ENCODE data around the gene ABCC4.

Gene ABCC4, protein sequence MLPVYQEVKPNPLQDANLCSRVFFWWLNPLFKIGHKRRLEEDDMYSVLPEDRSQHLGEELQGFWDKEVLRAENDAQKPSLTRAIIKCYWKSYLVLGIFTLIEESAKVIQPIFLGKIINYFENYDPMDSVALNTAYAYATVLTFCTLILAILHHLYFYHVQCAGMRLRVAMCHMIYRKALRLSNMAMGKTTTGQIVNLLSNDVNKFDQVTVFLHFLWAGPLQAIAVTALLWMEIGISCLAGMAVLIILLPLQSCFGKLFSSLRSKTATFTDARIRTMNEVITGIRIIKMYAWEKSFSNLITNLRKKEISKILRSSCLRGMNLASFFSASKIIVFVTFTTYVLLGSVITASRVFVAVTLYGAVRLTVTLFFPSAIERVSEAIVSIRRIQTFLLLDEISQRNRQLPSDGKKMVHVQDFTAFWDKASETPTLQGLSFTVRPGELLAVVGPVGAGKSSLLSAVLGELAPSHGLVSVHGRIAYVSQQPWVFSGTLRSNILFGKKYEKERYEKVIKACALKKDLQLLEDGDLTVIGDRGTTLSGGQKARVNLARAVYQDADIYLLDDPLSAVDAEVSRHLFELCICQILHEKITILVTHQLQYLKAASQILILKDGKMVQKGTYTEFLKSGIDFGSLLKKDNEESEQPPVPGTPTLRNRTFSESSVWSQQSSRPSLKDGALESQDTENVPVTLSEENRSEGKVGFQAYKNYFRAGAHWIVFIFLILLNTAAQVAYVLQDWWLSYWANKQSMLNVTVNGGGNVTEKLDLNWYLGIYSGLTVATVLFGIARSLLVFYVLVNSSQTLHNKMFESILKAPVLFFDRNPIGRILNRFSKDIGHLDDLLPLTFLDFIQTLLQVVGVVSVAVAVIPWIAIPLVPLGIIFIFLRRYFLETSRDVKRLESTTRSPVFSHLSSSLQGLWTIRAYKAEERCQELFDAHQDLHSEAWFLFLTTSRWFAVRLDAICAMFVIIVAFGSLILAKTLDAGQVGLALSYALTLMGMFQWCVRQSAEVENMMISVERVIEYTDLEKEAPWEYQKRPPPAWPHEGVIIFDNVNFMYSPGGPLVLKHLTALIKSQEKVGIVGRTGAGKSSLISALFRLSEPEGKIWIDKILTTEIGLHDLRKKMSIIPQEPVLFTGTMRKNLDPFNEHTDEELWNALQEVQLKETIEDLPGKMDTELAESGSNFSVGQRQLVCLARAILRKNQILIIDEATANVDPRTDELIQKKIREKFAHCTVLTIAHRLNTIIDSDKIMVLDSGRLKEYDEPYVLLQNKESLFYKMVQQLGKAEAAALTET (N-terminal part only)

DNA sequence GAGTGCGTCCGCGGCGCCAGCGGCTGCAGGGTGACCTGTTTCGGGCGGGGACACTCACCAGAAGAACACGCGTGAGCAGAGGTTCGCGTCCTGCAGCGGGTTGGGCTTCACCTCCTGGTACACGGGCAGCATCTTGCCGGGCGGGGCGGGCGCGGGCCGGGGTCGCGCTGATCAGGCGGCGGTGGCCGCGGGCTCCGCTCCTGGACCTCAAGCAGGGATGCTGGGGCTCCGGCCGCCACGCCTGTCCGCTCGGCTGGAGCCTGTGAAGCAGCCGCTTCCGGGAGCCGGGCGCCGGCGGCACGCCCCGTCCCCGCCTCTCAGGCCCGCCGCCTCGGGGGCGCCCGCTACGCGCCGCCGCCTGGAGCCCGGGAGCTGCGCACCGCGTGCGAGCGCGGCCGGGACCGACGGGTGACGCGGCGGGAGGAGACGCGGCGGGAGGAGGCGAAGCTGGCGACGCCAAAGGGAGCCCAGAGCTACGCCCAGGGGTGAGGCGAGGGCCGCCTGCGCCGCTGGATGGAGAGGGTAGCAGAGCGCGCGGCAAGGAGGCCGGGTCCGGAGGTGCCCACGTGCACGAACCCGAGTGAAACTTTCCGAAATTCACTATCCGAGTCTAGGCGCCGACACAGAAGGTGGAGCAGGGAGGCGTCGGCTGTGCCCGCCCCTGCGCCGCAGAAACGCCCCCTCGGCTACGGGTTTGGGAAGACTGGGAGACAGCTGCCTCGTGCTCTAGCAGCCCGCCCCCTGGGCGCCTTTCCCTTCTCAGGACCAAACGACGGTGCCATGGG is at the start of gene ABCC4:
Gene ABCC4 (minus strand): TSS at position 269 of the 785 bp plus-strand sequence. CDS start 137 bp downstream, at position 132.
- H3K9me3 ChIP-seq (ENCODE audit: control insufficient read depth, low read length) = no peaks in the 10 kb centered on the region
- H3K4me3 ChIP-seq (ENCODE audit: low read length) = peak within 1 kb of the TSS; percentile 87
- H3K27me3 ChIP-seq (replicated peaks; ENCODE audit: control insufficient read depth, insufficient read depth, low read length) = no peaks in the 10 kb centered on the region
- peaks cover 15% of the 10 kb centered on the region for H3K4me1 ChIP-seq (ENCODE audit: control insufficient read depth, insufficient read depth, low read length)
- peak within 1 kb of the TSS; percentile 83 for H3K9ac ChIP-seq (ENCODE audit: low read length)
- peak; percentile 87 for DNase-seq (ENCODE audit: low read depth)
- no peaks in the 10 kb centered on the region for H3K36me3 ChIP-seq (ENCODE audit: control insufficient read depth, insufficient read depth, low read length, severe bottlenecking)

DNA sequence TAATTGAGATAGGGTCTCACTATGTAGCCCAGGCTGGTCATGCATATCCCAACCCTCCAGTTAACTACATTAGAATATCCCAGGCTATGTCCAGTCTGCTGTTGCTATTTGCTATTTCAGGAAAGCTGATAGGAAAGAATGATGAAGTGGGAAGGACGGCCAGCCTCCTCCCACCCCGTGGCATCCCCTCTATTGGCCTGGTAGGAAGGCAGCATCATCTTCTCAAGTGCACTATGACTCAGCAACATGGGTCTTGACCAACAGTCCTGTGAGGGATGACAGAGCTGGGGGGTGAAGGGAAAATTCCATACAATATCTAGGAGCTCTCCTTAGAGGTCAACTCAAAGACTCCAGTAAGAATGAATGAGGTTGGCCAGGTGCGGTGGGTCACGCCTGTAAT is 48.0 kb upstream of the ABCC4 start:
- H3K9ac ChIP-seq (ENCODE audit: low read length) = no peak overlapping the region
- no peak for DNase-seq (ENCODE audit: low read depth)

DNA sequence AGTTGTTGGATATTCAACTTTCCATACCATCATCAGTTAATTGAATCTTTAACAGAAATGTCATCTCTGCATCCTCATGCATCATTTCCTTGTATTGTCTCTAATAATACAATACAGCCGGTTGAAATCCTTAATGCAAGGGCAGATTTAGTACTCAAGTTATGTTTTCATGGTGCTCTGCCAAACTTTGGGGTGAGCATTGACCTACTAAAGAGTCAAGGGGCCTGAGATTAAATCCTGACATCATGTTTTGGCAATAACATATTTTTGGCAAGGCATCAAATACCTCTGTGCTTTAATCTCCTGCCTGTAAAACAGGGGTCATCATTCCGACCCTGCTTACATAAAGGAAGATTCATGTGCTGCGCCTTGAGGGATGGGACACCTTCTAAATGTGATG is 42.7 kb upstream of the ABCC4 start:
- H3K27me3 ChIP-seq (replicated peaks; ENCODE audit: control insufficient read depth, insufficient read depth, low read length) = no peaks in the 10 kb centered on the region
- no peaks in the 10 kb centered on the region for H3K4me1 ChIP-seq (ENCODE audit: control insufficient read depth, insufficient read depth, low read length)
- DNase-seq (ENCODE audit: low read depth) = no peak
- H3K9ac ChIP-seq (ENCODE audit: low read length) = no peak overlapping the region
- H3K4me3 ChIP-seq (ENCODE audit: low read length) = no peak overlapping the region
- H3K36me3 ChIP-seq (ENCODE audit: control insufficient read depth, insufficient read depth, low read length, severe bottlenecking) = no peaks in the 10 kb centered on the region
- H3K9me3 ChIP-seq (ENCODE audit: control insufficient read depth, low read length) = no peaks in the 10 kb centered on the region

More for the DNA sequence above, 48.0 kb upstream of the ABCC4 start:
- H3K4me3 ChIP-seq (ENCODE audit: low read length) = no peak overlapping the region
- no peaks in the 10 kb centered on the region for H3K9me3 ChIP-seq (ENCODE audit: control insufficient read depth, low read length)
- H3K36me3 ChIP-seq (ENCODE audit: control insufficient read depth, insufficient read depth, low read length, severe bottlenecking) = no peaks in the 10 kb centered on the region
- no peaks in the 10 kb centered on the region for H3K4me1 ChIP-seq (ENCODE audit: control insufficient read depth, insufficient read depth, low read length)
- no peaks in the 10 kb centered on the region for H3K27me3 ChIP-seq (replicated peaks; ENCODE audit: control insufficient read depth, insufficient read depth, low read length)

DNA sequence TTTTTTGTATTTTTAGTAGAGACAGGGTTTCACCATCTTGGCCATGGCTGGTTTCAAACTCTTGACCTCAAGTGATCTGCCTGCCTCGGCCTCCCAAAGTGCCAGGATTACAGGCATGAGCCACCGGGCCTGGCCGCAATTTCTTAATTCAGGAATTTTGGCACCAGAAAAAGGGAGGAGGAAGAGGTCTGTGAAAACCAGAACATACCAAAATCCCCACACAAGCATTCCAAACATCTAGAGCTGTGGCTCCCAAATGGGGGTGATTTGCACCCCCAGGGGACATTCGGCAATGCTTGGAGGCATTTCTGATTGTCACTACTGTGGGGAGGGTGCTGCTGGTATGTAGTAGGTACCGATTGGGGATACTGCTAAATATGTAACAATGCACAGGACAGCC is 40.2 kb upstream of the ABCC4 start:
- no peaks in the 10 kb centered on the region for H3K4me1 ChIP-seq (ENCODE audit: control insufficient read depth, insufficient read depth, low read length)
- no peaks in the 10 kb centered on the region for H3K27me3 ChIP-seq (replicated peaks; ENCODE audit: control insufficient read depth, insufficient read depth, low read length)
- H3K9me3 ChIP-seq (ENCODE audit: control insufficient read depth, low read length) = no peaks in the 10 kb centered on the region
- no peak overlapping the region for H3K4me3 ChIP-seq (ENCODE audit: low read length)
- peak; percentile 40 for DNase-seq (ENCODE audit: low read depth)
- no peaks in the 10 kb centered on the region for H3K36me3 ChIP-seq (ENCODE audit: control insufficient read depth, insufficient read depth, low read length, severe bottlenecking)
- H3K9ac ChIP-seq (ENCODE audit: low read length) = no peak overlapping the region

DNA sequence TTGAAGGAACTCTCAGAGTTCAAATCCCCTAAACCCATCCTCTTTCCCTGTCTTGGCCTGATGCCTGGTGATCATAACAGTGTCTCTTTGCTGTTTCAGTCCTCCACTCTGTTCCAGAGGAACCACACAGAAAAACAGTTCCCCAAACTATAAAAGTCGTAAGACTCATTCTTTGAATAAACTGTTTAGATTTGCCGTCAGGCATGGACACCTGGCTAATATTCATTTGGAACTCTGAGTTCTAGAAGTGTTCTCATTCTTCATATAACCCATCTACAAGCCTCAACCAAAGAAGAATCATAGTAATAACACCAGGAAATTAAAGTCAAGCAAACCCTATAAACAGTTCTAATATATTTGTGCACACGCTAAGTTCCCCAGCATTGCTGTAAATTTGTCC is 37.7 kb upstream of the ABCC4 start:
- Histone ChIP-seq H3K9me3 (ENCODE audit: control insufficient read depth, low read length) (no peaks in the 10 kb centered on the region), H3K36me3 (ENCODE audit: control insufficient read depth, insufficient read depth, low read length, severe bottlenecking) (no peaks in the 10 kb centered on the region), H3K27me3 (replicated peaks; ENCODE audit: control insufficient read depth, insufficient read depth, low read length) (no peaks in the 10 kb centered on the region), H3K4me3 (ENCODE audit: low read length) (no peak overlapping the region), H3K4me1 (ENCODE audit: control insufficient read depth, insufficient read depth, low read length) (no peaks in the 10 kb centered on the region), H3K9ac (ENCODE audit: low read length) (no peak overlapping the region)
- DNase-seq (ENCODE audit: low read depth) = no peak

DNA sequence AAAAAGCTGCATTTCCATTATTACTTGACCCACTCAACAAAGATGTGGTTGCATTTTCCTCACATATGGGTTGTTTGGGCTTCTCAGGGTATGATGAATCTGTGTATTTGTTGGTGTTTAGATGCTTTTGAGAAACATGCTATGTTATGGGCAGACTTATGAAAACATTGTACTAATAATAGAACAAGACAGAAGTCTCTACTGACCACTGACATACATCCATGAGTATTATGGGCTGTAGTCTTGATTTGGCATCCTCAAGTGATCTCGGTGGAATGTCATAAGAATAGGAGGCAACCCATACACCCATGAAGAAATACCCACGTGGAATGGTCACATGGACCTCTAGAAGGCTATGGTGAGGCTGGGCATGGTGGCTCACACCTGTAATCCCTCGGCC is 36.3 kb upstream of the ABCC4 start:
- H3K4me1 ChIP-seq (ENCODE audit: control insufficient read depth, insufficient read depth, low read length) = no peaks in the 10 kb centered on the region
- H3K36me3 ChIP-seq (ENCODE audit: control insufficient read depth, insufficient read depth, low read length, severe bottlenecking) = no peaks in the 10 kb centered on the region
- H3K4me3 ChIP-seq (ENCODE audit: low read length) = no peak overlapping the region
- no peak for DNase-seq (ENCODE audit: low read depth)
- no peaks in the 10 kb centered on the region for H3K27me3 ChIP-seq (replicated peaks; ENCODE audit: control insufficient read depth, insufficient read depth, low read length)
- no peaks in the 10 kb centered on the region for H3K9me3 ChIP-seq (ENCODE audit: control insufficient read depth, low read length)
- no peak overlapping the region for H3K9ac ChIP-seq (ENCODE audit: low read length)

DNA sequence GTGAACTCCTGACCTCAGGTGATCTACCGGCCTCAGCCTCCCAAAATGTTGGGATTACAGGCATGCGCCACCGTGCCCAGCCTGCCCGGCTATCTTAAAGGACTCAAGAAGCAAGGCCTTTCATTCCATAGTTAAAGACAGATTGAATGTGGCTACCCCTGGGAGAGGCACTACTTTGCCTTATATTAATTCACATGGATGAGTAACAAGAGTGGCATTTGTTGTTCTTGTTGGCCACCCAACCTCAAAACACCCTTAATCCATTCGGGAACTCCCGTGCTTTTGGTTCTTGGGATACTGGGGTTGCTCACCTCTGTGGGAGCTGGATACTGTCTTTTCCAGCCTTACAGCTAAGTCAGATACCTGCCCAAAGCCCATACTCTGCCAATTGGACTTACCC is 34.4 kb upstream of the ABCC4 start:
- no peaks in the 10 kb centered on the region for H3K4me1 ChIP-seq (ENCODE audit: control insufficient read depth, insufficient read depth, low read length)
- no peaks in the 10 kb centered on the region for H3K27me3 ChIP-seq (replicated peaks; ENCODE audit: control insufficient read depth, insufficient read depth, low read length)
- no peak overlapping the region for H3K4me3 ChIP-seq (ENCODE audit: low read length)
- no peak overlapping the region for H3K9ac ChIP-seq (ENCODE audit: low read length)
- H3K36me3 ChIP-seq (ENCODE audit: control insufficient read depth, insufficient read depth, low read length, severe bottlenecking) = no peaks in the 10 kb centered on the region
- no peaks in the 10 kb centered on the region for H3K9me3 ChIP-seq (ENCODE audit: control insufficient read depth, low read length)
- DNase-seq (ENCODE audit: low read depth) = no peak

DNA sequence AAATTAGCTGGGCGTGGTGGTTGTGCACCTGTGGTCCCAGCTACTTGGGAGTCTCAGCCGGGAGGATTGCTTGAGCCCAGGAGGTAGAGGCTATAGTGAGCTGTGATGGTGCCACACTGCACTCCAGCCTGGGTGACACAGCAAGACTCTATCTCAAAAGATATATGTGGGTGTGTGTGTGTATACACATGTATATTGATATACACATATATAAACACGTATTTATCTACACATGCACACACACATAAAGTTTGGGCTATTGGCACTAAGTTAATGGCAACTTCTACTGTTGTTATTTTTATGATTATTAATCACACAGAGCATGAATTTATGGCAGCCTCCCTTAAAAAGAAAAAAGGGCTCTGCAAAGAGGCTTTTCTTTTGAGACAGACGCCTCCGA is 27.1 kb upstream of the ABCC4 start:
- no peak overlapping the region for H3K9ac ChIP-seq (ENCODE audit: low read length)
- no peaks in the 10 kb centered on the region for H3K4me1 ChIP-seq (ENCODE audit: control insufficient read depth, insufficient read depth, low read length)
- no peak overlapping the region for H3K4me3 ChIP-seq (ENCODE audit: low read length)
- H3K27me3 ChIP-seq (replicated peaks; ENCODE audit: control insufficient read depth, insufficient read depth, low read length) = peaks cover 3% of the 10 kb centered on the region
- H3K9me3 ChIP-seq (ENCODE audit: control insufficient read depth, low read length) = no peaks in the 10 kb centered on the region
- H3K36me3 ChIP-seq (ENCODE audit: control insufficient read depth, insufficient read depth, low read length, severe bottlenecking) = no peaks in the 10 kb centered on the region
- no peak for DNase-seq (ENCODE audit: low read depth)

DNA sequence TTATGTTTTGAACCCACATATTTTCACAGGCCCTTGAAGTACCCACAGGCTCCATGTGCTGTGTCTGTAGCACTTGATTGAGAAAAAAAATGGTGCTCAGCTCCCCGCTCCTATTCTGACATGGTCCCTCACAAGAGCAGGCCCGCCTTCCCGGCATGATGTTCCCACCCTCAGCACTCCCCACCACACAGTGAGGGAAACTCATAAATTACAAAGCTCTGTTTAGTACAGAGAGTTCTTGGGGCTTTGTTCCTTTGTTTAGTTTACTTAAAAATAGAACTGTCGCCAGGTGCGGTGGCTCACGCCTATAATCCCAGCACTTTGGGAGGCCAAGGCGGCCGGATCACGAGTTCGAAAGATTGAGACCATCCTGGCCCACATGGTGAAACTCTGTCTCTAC is 25.9 kb upstream of the ABCC4 start:
- no peaks in the 10 kb centered on the region for H3K9me3 ChIP-seq (ENCODE audit: control insufficient read depth, low read length)
- DNase-seq (ENCODE audit: low read depth) = no peak
- H3K4me1 ChIP-seq (ENCODE audit: control insufficient read depth, insufficient read depth, low read length) = no peaks in the 10 kb centered on the region
- no peak overlapping the region for H3K9ac ChIP-seq (ENCODE audit: low read length)
- H3K27me3 ChIP-seq (replicated peaks; ENCODE audit: control insufficient read depth, insufficient read depth, low read length) = peaks cover 3% of the 10 kb centered on the region
- no peak overlapping the region for H3K4me3 ChIP-seq (ENCODE audit: low read length)
- no peaks in the 10 kb centered on the region for H3K36me3 ChIP-seq (ENCODE audit: control insufficient read depth, insufficient read depth, low read length, severe bottlenecking)

DNA sequence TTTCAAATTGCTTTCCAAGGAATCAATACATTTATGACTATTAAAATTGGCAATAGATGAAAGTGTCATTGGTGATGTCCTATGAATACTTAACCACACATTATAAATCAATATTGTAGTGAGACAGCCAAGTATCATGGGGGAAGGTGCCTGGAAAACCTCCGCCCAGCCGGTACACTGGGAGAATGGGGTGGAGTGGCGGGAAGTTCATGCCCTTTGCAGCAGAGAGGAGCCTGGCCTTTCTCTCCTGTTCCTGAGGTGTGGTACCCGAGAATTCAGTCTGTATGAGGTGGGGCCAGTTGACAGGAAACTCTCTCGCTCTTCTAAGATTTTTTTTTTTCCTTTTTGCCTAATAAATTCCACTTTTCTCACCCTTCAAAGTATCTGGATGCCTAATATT is 25.4 kb upstream of the ABCC4 start:
- Histone ChIP-seq H3K4me1 (ENCODE audit: control insufficient read depth, insufficient read depth, low read length) (no peaks in the 10 kb centered on the region), H3K4me3 (ENCODE audit: low read length) (no peak overlapping the region), H3K27me3 (replicated peaks; ENCODE audit: control insufficient read depth, insufficient read depth, low read length) (peaks cover 3% of the 10 kb centered on the region), H3K9me3 (ENCODE audit: control insufficient read depth, low read length) (no peaks in the 10 kb centered on the region), H3K36me3 (ENCODE audit: control insufficient read depth, insufficient read depth, low read length, severe bottlenecking) (no peaks in the 10 kb centered on the region), H3K9ac (ENCODE audit: low read length) (no peak overlapping the region)
- no peak for DNase-seq (ENCODE audit: low read depth)
